BJ (cell line): ENCODE data around the gene EXOSC5. TPM values are rescaled to one million over a fixed set of nuclear protein-coding genes. Genes with fewer than 3 reads are reported as not detected.

ENCODE experiments used
- CTCF ChIA-PET: fragments of 350-600 bp; formaldehyde crosslinking; extraction: SDS; loops from one replicate; lab custom pipeline; 2021; ENCODE audit warnings: antibody characterized with exemption, inconsistent platforms; lab: Yijun Ruan, JAX
- POLR2A ChIA-PET: fragments of 300-600 bp; sonication (Branson Sonifier 250); formaldehyde crosslinking; extraction: SDS; loops from one replicate; lab custom pipeline; 2021; ENCODE audit warnings: antibody characterized with exemption; lab: Charles Lee
- DNase-seq: peaks from one replicate; pipeline ENCODE4 v3.0.0-alpha.2; 2011; ENCODE audit warnings: low read depth
- H3K27me3 ChIP-seq: 2 replicates; pipeline ENCODE4 v1.6.0; 2011; ENCODE audit warnings: low read length; ENCODE audit not compliant: control insufficient read depth, insufficient read depth
- H3K36me3 ChIP-seq: 2 replicates; pipeline ENCODE4 v1.5.1; 2011; ENCODE audit warnings: low read length; ENCODE audit not compliant: control insufficient read depth, insufficient read depth
- H3K4me3 ChIP-seq: 2 replicates; pipeline ENCODE4 v1.5.1; 2011; ENCODE audit warnings: low read depth, mild to moderate bottlenecking, control low read depth, low read length
- polyA plus RNA-seq: library from polyadenylated mRNA; depleted of rRNA; stranded (reverse); fragments of >200 nt; gene quantifications from 2 replicates; pipeline ENCODE4 v1.2.3, GENCODE V29; 2011
- TF ChIP-seq, protein P1 (sequence below): IDR thresholded peaks from 2 replicates; pipeline ENCODE4 v1.5.1; 2011; ENCODE audit warnings: low read depth, mild to moderate bottlenecking, control low read depth, inconsistent platforms, low read length, moderate library complexity; ENCODE audit not compliant: insufficient read depth

EXOSC5 gene
- polyA plus RNA-seq, 1 experiment: 24.7 TPM

GRCh38 chr19:41359741-41360140 lies 37.4 kb downstream of the EXOSC5 start:
- CTCF ChIA-PET: no interaction called here
- POLR2A ChIA-PET: no interaction called here
- Histone ChIP-seq H3K36me3 (no peaks in the 10 kb centered on the region), H3K27me3 (no peaks in the 10 kb centered on the region), H3K4me3 (no peak overlapping the region)
- TF ChIP-seq, protein P1, sequence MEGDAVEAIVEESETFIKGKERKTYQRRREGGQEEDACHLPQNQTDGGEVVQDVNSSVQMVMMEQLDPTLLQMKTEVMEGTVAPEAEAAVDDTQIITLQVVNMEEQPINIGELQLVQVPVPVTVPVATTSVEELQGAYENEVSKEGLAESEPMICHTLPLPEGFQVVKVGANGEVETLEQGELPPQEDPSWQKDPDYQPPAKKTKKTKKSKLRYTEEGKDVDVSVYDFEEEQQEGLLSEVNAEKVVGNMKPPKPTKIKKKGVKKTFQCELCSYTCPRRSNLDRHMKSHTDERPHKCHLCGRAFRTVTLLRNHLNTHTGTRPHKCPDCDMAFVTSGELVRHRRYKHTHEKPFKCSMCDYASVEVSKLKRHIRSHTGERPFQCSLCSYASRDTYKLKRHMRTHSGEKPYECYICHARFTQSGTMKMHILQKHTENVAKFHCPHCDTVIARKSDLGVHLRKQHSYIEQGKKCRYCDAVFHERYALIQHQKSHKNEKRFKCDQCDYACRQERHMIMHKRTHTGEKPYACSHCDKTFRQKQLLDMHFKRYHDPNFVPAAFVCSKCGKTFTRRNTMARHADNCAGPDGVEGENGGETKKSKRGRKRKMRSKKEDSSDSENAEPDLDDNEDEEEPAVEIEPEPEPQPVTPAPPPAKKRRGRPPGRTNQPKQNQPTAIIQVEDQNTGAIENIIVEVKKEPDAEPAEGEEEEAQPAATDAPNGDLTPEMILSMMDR: no peak
- no peak for DNase-seq

GRCh38 chr19:41357746-41358145 lies 39.4 kb downstream of the EXOSC5 start:
- no peak for DNase-seq
- ChIA-PET CTCF (interaction anchor here (1.4 kb wide), 1 partner anchor 24 kb away, joined by 4 read pairs; no protein-coding TSS in a partner anchor), POLR2A (no interaction called here)

DNA sequence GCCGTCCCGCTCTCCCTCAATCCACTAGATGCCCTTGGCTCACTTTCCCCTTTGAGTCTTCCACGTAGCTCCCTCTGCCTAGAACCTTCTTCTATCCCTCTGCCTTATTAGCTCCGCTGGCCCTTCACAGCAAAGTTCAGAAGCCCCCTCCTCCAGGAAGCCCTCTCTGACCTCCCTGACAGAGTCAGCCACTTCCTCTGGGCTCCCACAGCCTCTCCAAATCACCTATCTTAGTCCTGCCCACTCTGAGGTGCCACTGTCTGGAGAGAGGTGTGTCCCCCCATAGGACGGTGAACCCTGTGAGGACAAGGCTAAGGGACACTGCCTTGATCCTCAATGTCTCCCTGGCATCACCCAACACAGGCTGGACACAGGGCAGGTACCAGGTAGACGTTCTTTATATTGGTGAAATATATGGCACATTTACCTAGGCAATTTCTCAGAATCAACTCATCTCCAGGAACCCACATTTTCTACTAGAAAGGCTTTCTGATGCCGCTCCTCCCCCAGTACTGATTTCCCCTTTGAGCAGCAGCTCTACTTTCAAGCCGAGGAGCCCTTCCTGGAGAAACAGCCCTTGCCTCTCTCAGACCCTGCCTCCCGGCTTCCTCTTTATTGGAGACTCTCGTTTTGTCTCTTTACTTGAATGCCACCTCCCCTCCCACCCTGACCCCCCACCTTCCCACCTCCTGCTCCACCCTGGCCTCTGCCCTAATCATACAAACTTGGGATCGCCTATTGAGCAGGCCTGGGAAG lies 40.0 kb downstream of the EXOSC5 start:
- no peak for DNase-seq
- H3K4me3 ChIP-seq: no peak overlapping the region
- H3K36me3 ChIP-seq: no peaks in the 10 kb centered on the region
- ChIA-PET POLR2A (no interaction called here), CTCF (interaction anchor here (1.4 to 6.4 kb wide), 3 partner anchors 24 to 153 kb away, joined by 4 to 69 read pairs (median 7); no protein-coding TSS in a partner anchor)
- TF ChIP-seq, protein P1: no peak
- no peaks in the 10 kb centered on the region for H3K27me3 ChIP-seq

More at GRCh38 chr19:41357746-41358145, 39.4 kb downstream of the EXOSC5 start:
- H3K36me3 ChIP-seq: no peaks in the 10 kb centered on the region
- TF ChIP-seq, protein P1: no peak
- H3K27me3 ChIP-seq: no peaks in the 10 kb centered on the region
- H3K4me3 ChIP-seq: no peak overlapping the region

DNA sequence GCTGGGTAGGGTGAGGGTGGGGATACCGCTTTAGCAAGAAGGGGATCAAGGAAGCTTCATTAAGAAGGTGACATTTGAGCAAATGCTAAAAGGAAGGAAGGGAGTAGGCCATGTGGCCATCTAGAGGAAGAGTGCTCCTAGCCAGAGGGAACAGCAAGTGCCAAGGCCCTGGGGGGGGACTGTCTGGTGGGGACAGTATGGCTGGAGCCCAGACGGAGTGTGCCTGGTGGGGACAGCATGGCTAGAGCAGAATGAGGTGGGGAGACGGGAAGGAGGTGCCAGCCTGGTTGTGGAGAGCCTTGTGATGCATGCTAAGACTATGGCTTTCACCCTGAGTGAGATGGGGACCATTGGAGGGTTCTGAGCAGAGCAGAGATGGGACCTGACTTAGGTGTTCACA lies 41.4 kb downstream of the EXOSC5 start:
- ChIA-PET CTCF (interaction anchor here (0.6 to 6.4 kb wide), 4 partner anchors 9 to 152 kb away, joined by 3 to 69 read pairs (median 7); no protein-coding TSS in a partner anchor), POLR2A (no interaction called here)
- Histone ChIP-seq H3K4me3 (no peak overlapping the region), H3K36me3 (no peaks in the 10 kb centered on the region), H3K27me3 (no peaks in the 10 kb centered on the region)
- TF ChIP-seq, protein P1: no peak
- DNase-seq: no peak

- TF ChIP-seq, protein P1: no peak
- no peak for DNase-seq
- POLR2A ChIA-PET: no interaction called here
- Histone ChIP-seq H3K27me3 (no peaks in the 10 kb centered on the region), H3K4me3 (no peak overlapping the region), H3K36me3 (no peaks in the 10 kb centered on the region)
- CTCF ChIA-PET: interaction anchor here (0.6 to 6.4 kb wide), 7 partner anchors 8 to 151 kb away, joined by 3 to 69 read pairs (median 3); partner anchors contain the start of gene B9D2
These were observed 42.1 kb downstream of the EXOSC5 start for GRCh38 chr19:41355035-41355434.
